SK-N-MC (cell line): ENCODE data around the gene CADM4.

Experiments used
- DNase-seq: peaks from one replicate; pipeline ENCODE4 v3.0.0-alpha.2; 2011; ENCODE audit warnings: low read depth, low spot score
- H3K27ac ChIP-seq: fragments of 200-600 bp; sonication (generic); 2 replicates; pipeline ENCODE4 v1.5.1; 2016; ENCODE audit warnings: mixed run types
- H3K36me3 ChIP-seq: fragments of 200-600 bp; sonication (generic); 2 replicates; pipeline ENCODE4 v1.6.1; 2017; ENCODE audit warnings: antibody characterized with exemption, low read length, mixed read lengths; ENCODE audit not compliant: insufficient read depth
- H3K4me3 ChIP-seq: fragments of 200-600 bp; sonication (generic); 2 replicates; pipeline ENCODE4 v1.5.1; 2016
- H3K9ac ChIP-seq: fragments of 200-600 bp; sonication (generic); 2 replicates; pipeline ENCODE4 v1.8.0; 2017; ENCODE audit warnings: mixed run types, mixed read lengths; ENCODE audit not compliant: insufficient read length
- H3K9me3 ChIP-seq: fragments of 200-600 bp; sonication (generic); 2 replicates; pipeline ENCODE4 v1.6.1; 2017; ENCODE audit warnings: low read depth, mild to moderate bottlenecking, antibody characterized with exemption, low read length, moderate library complexity, mixed read lengths
- EZH2 ChIP-seq: fragments of 200-600 bp; sonication (generic); IDR thresholded peaks from one replicate; pipeline ENCODE4 v1.6.1; 2017; ENCODE audit warnings: antibody characterized with exemption
- FOXP2 ChIP-seq: optimal IDR thresholded peaks from 2 replicates; pipeline ENCODE3; 2011; ENCODE audit warnings: mild to moderate bottlenecking, moderate library complexity; ENCODE audit not compliant: insufficient read depth; ENCODE audit errors: extremely low read length, control extremely low read depth
- POLR2AphosphoS5 ChIP-seq: IDR thresholded peaks from 2 replicates; pipeline ENCODE4 v1.6.1; 2012; ENCODE audit warnings: mild to moderate bottlenecking, low read depth, low read length, borderline replicate concordance

The CADM4 gene

GRCh38 chr19:43620061-43621001, 19.3 kb downstream of the CADM4 start:
- H3K9ac ChIP-seq: peak overlapping the region; percentile 94

GRCh38 chr19:43619262-43620060, 20.2 kb downstream of the CADM4 start, which contains the start of gene ZNF428:
Gene ZNF428, minus strand, starts transcription at chr19:43619629. Its CDS starts 5,325 bp downstream, at chr19:43614304.
- DNase-seq: peak; percentile 90

More at GRCh38 chr19:43620061-43621001, 19.3 kb downstream of the CADM4 start:
- H3K9me3 ChIP-seq: no peaks in the 10 kb centered on the region
- H3K4me3 ChIP-seq: peak overlapping the region; percentile 89
- TF ChIP-seq POLR2AphosphoS5 (no peak), EZH2 (no peak), FOXP2 (no peak)
- DNase-seq: no peak
- H3K36me3 ChIP-seq: peaks cover 7% of the 10 kb centered on the region
- peak overlapping the region; percentile 98 for H3K27ac ChIP-seq

DNA sequence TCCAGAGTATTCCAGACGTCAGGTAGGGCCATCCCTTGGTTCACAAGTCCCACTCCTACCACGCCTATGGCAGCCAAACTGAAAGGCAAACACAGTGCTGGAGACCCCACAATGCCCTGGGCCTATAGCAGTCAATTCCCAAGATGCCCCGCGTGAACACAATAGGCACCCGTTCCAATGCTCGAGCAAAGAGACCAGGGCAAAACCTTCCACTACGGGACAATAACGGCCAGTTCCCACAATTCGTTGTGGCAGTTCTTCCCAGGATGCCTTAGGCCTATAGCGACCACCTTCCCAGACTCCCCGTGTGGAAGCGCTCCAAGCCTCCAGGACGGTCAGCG, 20.8 kb downstream of the CADM4 start:
- peak overlapping the region; percentile 98 for H3K27ac ChIP-seq
- no peak for DNase-seq
- peak overlapping the region; percentile 94 for H3K9ac ChIP-seq
- peak overlapping the region; percentile 89 for H3K4me3 ChIP-seq
- no peaks in the 10 kb centered on the region; the same call in 1 of the 2 replicates for H3K36me3 ChIP-seq
- H3K9me3 ChIP-seq: no peaks in the 10 kb centered on the region
- no peak for TF ChIP-seq FOXP2
- no peak for TF ChIP-seq POLR2AphosphoS5
- no peak for TF ChIP-seq EZH2

More at GRCh38 chr19:43619262-43620060, 20.2 kb downstream of the CADM4 start, which contains the start of gene ZNF428:
- peak within 1 kb of the TSS; percentile 98 for H3K27ac ChIP-seq
- H3K9ac ChIP-seq: peak within 1 kb of the TSS; percentile 94
- no peaks in the 10 kb centered on the region for H3K9me3 ChIP-seq
- H3K36me3 ChIP-seq: peaks cover 4% of the 10 kb centered on the region
- H3K4me3 ChIP-seq: peak within 1 kb of the TSS; percentile 89
- peak; percentile 63 for TF ChIP-seq POLR2AphosphoS5
- no peak for TF ChIP-seq EZH2

DNA sequence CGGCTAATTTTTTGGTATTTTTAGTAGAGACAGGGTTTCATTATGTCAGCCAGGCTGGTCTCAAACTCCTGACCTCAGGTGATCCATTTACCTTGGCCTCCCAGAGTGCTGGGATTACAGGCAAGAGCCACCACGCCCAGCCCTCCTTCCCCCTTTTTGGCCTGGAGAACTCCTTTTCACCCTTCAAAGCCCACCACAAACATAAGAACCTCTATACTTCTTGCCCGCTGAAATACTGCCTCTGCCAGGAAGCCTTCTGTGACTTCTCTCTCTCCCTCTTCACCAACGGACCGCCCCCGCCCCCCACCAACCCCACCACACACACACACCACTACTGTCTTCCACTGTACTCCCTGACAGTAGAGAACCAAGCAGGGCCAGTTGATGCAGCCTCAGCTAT, 22.7 kb downstream of the CADM4 start:
- no peak overlapping the region for H3K4me3 ChIP-seq
- no peak for TF ChIP-seq POLR2AphosphoS5
- no peak for TF ChIP-seq EZH2
- TF ChIP-seq FOXP2: no peak
- H3K36me3 ChIP-seq: peaks cover 16% of the 10 kb centered on the region; the same call in 1 of the 2 replicates
- H3K27ac ChIP-seq: no peak overlapping the region
- DNase-seq: no peak
- H3K9me3 ChIP-seq: no peaks in the 10 kb centered on the region
- no peak overlapping the region for H3K9ac ChIP-seq

DNA sequence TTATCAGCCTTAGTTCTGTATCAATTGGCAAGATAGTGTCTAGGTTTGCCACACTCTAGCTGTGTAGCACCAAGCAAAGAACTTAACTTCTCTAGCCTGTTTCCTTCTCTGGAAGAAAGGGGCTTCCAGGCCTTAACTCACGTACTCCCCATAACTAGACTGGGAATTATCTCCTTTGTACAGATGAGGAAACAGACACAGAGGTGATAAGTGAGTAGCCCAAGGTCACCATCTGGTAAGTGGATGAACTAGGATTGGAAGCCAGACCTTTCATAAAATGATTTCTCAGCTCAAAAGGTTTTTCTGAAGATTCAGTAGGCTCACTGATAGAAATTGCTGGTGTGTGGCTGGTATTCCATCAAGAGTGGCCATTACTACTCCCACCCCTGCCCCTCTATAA, 23.3 kb downstream of the CADM4 start:
- TF ChIP-seq FOXP2 (no peak), EZH2 (no peak), POLR2AphosphoS5 (no peak)
- no peak overlapping the region for H3K4me3 ChIP-seq
- no peak for DNase-seq
- no peaks in the 10 kb centered on the region for H3K9me3 ChIP-seq
- H3K9ac ChIP-seq: no peak overlapping the region
- H3K27ac ChIP-seq: peak overlapping the region; percentile 6; the same call in 1 of the 2 replicates
- peaks cover 21% of the 10 kb centered on the region; the same call in 1 of the 2 replicates for H3K36me3 ChIP-seq

- Histone ChIP-seq H3K36me3 (peaks cover 28% of the 10 kb centered on the region; the same call in 1 of the 2 replicates), H3K4me3 (no peak overlapping the region), H3K27ac (no peak overlapping the region), H3K9me3 (no peaks in the 10 kb centered on the region), H3K9ac (no peak overlapping the region)
- DNase-seq: no peak
- TF ChIP-seq FOXP2: no peak
Measured at GRCh38 chr19:43612374-43612773, 27.3 kb downstream of the CADM4 start.

DNA sequence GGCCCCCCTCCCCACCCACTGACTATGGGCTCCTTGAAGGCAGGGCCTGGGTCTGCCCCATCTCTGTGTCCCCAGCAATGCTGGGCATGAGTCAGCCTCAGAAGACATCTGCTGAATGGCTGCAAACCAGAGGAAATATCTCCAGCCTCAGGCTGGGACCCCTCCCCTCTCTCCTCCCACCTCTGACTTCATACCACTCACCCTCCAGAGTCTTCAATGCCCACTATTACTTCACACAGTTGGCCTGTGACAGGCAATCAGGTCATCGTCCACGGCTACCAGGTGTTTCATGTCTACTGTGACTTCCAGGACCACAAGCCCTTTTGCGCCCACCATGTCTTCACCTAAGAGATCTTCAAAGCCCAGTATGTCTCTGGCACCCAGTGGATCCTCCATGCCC, 27.9 kb downstream of the CADM4 start, which contains the start of gene SRRM5:
Gene SRRM5 (plus strand): TSS at position 301 of the 400 bp plus-strand sequence. CDS start 34 bp downstream, at position 335.
- Histone ChIP-seq H3K9me3 (no peaks in the 10 kb centered on the region), H3K4me3 (no peak within 1 kb of the TSS), H3K9ac (no peak within 1 kb of the TSS), H3K36me3 (peaks cover 34% of the 10 kb centered on the region; the same call in 1 of the 2 replicates), H3K27ac (peak within 1 kb of the TSS; percentile 25; the same call in 1 of the 2 replicates)
- no peak for DNase-seq
- TF ChIP-seq EZH2 (no peak), FOXP2 (no peak), POLR2AphosphoS5 (no peak)

- Histone ChIP-seq H3K4me3 (no peak overlapping the region), H3K9ac (no peak overlapping the region), H3K27ac (0 out of 2 replicates have a peak overlapping the region, but pooled peaks have one; percentile 31), H3K9me3 (no peaks in the 10 kb centered on the region), H3K36me3 (peaks cover 34% of the 10 kb centered on the region; the same call in 1 of the 2 replicates)
- no peak for DNase-seq
- TF ChIP-seq FOXP2: no peak
- no peak for TF ChIP-seq EZH2
- TF ChIP-seq POLR2AphosphoS5: no peak
Measured at GRCh38 chr19:43610493-43610892, 29.2 kb downstream of the CADM4 start.
